IMR-90 (cell line): ENCODE measurements around the gene TIMM44. TPM values are rescaled to one million over a fixed set of nuclear protein-coding genes. Genes with fewer than 3 reads are reported as not detected.

Experiments
- ATAC-seq: fragments of 200-7000 bp; cut with Tn5 transposase; 2 replicates; pipeline ENCODE4 v1.9.1; 2020; ENCODE audit warnings: low read depth, mild to moderate bottlenecking, moderate library complexity
- BruUV-seq: library from RNA; stranded (reverse); fragments of 400-500 nt; replicated peaks from 2 replicates; lab custom pipeline; 2021; lab: Mats Ljungman, UMichigan
- CTCF ChIA-PET: fragments of 300-600 bp; formaldehyde crosslinking; extraction: SDS; loops from one replicate; lab custom pipeline; 2021; ENCODE audit warnings: antibody characterized with exemption; lab: Yijun Ruan, JAX
- POLR2A ChIA-PET: fragments of 300-600 bp; sonication (Branson Sonifier 250); formaldehyde crosslinking; loops from one replicate; lab custom pipeline; 2022; ENCODE audit warnings: antibody characterized with exemption; ENCODE audit not compliant: unreplicated experiment; lab: Charles Lee
- DNase-seq: peaks from one replicate; pipeline ENCODE4 v3.0.0; 2013
- H2AFZ ChIP-seq: replicated peaks from 2 replicates; pipeline ENCODE3; 2013; ENCODE audit warnings: low read length, mild to moderate bottlenecking; ENCODE audit not compliant: poor library complexity
- H2AK5ac ChIP-seq: 2 replicates; pipeline ENCODE4 v1.6.1; 2013; ENCODE audit warnings: low read depth, low read length, inconsistent platforms
- H2AK9ac ChIP-seq: replicated peaks from 2 replicates; pipeline ENCODE3; 2013; ENCODE audit warnings: mild to moderate bottlenecking, low read depth, low read length, moderate library complexity; ENCODE audit not compliant: poor library complexity
- H2BK120ac ChIP-seq: 2 replicates; pipeline ENCODE4 v1.6.1; 2013; ENCODE audit warnings: low read depth, low read length, inconsistent platforms
- H2BK15ac ChIP-seq: 3 replicates; pipeline ENCODE4 v1.6.1; 2013; ENCODE audit warnings: low read depth, low read length, inconsistent platforms
- H2BK20ac ChIP-seq: 2 replicates; pipeline ENCODE4 v1.6.1; 2013; ENCODE audit warnings: low read depth, mild to moderate bottlenecking, inconsistent platforms, low read length, moderate library complexity
- H2BK5ac ChIP-seq: 2 replicates; pipeline ENCODE4 v1.6.1; 2013; ENCODE audit warnings: mild to moderate bottlenecking, low read depth, low read length, inconsistent platforms; ENCODE audit not compliant: poor library complexity, severe bottlenecking
- H3K14ac ChIP-seq: replicated peaks from 2 replicates; pipeline ENCODE4 v1.6.1; 2013; ENCODE audit warnings: low read depth, low read length, inconsistent platforms
- H3K18ac ChIP-seq: 2 replicates; pipeline ENCODE4 v1.6.1; 2013; ENCODE audit warnings: low read depth, low read length, control low read depth
- H3K23ac ChIP-seq: 2 replicates; pipeline ENCODE4 v1.6.1; 2013; ENCODE audit warnings: low read depth, low read length, inconsistent platforms
- H3K27ac ChIP-seq: 2 replicates; pipeline ENCODE4 v1.5.1; 2013; ENCODE audit warnings: mild to moderate bottlenecking, control low read depth, low read length; ENCODE audit not compliant: insufficient read depth
- H3K27me3 ChIP-seq: 2 replicates; pipeline ENCODE4 v1.6.1; 2013; ENCODE audit warnings: low read length; ENCODE audit not compliant: control insufficient read depth, insufficient read depth
- H3K36me3 ChIP-seq: 2 replicates; pipeline ENCODE4 v1.6.1; 2013; ENCODE audit warnings: low read length, mixed read lengths; ENCODE audit not compliant: control insufficient read depth, insufficient read depth
- H3K4ac ChIP-seq: 2 replicates; pipeline ENCODE4 v1.6.1; 2013; ENCODE audit warnings: low read depth, low read length, inconsistent platforms
- H3K4me1 ChIP-seq: 2 replicates; pipeline ENCODE4 v1.6.1; 2013; ENCODE audit warnings: low read length, mixed read lengths; ENCODE audit not compliant: control insufficient read depth, insufficient read depth
- H3K4me2 ChIP-seq: 2 replicates; pipeline ENCODE4 v1.6.1; 2013; ENCODE audit warnings: low read depth, mild to moderate bottlenecking, control low read depth, low read length, moderate library complexity
- H3K4me3 ChIP-seq: 2 replicates; pipeline ENCODE4 v1.5.1; 2013; ENCODE audit warnings: low read depth, mild to moderate bottlenecking, control low read depth, low read length, moderate library complexity; ENCODE audit not compliant: insufficient read depth
- H3K56ac ChIP-seq: 2 replicates; pipeline ENCODE4 v1.6.1; 2013; ENCODE audit warnings: low read length, inconsistent platforms; ENCODE audit not compliant: insufficient read depth; ENCODE audit errors: extremely low read depth
- H3K79me1 ChIP-seq, 2 experiments: 2 replicates each; pipeline ENCODE4 v1.6.1; 2013; ENCODE audit warnings: low read length in 2 of 2, inconsistent platforms in 1 of 2, low read depth in 1 of 2
- H3K9ac ChIP-seq: 2 replicates; pipeline ENCODE4 v1.6.1; 2013; ENCODE audit warnings: low read depth, low read length, control low read depth
- H3K9me1 ChIP-seq: 2 replicates; pipeline ENCODE4 v1.6.1; 2013; ENCODE audit warnings: low read length, inconsistent platforms; ENCODE audit not compliant: insufficient read depth
- H3K9me3 ChIP-seq: 2 replicates; pipeline ENCODE4 v1.6.1; 2013; ENCODE audit warnings: low read length; ENCODE audit not compliant: control insufficient read depth, insufficient read depth
- H4K20me1 ChIP-seq: 2 replicates; pipeline ENCODE4 v1.6.1; 2013; ENCODE audit warnings: low read length, inconsistent platforms; ENCODE audit not compliant: insufficient read depth
- H4K5ac ChIP-seq: 2 replicates; pipeline ENCODE4 v1.6.1; 2013; ENCODE audit warnings: mild to moderate bottlenecking, low read depth, low read length, control low read depth
- H4K8ac ChIP-seq, 2 experiments: 2 replicates each; pipeline ENCODE4 v1.6.1; 2013; ENCODE audit warnings: low read depth in 2 of 2, low read length in 2 of 2, control low read depth in 1 of 2, inconsistent platforms in 1 of 2
- H4K91ac ChIP-seq: 2 replicates; pipeline ENCODE4 v1.6.1; 2013; ENCODE audit warnings: low read depth, low read length, inconsistent platforms; ENCODE audit not compliant: insufficient read depth
- BHLHE40 ChIP-seq: fragments of 150-350 bp; IDR thresholded peaks from 2 replicates; pipeline ENCODE4 v1.6.1; 2016; ENCODE audit warnings: mild to moderate bottlenecking, low read depth, low read length
- CHD1 ChIP-seq: IDR thresholded peaks from 2 replicates; pipeline ENCODE4 v1.6.1; 2012; ENCODE audit warnings: low read depth, low read length, improper control_type of control experiment
- FOS ChIP-seq: fragments of 150-350 bp; IDR thresholded peaks from 2 replicates; pipeline ENCODE4 v1.6.1; 2016; ENCODE audit warnings: low read depth, low read length
- MXI1 ChIP-seq: IDR thresholded peaks from 2 replicates; pipeline ENCODE4 v1.6.1; 2012; ENCODE audit warnings: low read depth, mild to moderate bottlenecking, low read length, moderate library complexity, borderline replicate concordance
- POLR2A ChIP-seq: IDR thresholded peaks from 2 replicates; pipeline ENCODE4 v1.6.1; 2012; ENCODE audit warnings: mild to moderate bottlenecking, low read depth, low read length
- WGBS, 2 experiments: methylation state at CpG; one replicate each; pipeline versions ENCODE4 v1.1.5 to v1.1.7; 2013; ENCODE audit warnings: missing lambda C conversion rate in 2 of 2; ENCODE audit not compliant: insufficient read length in 1 of 2; ENCODE audit errors: extremely low coverage in 2 of 2; 5-methylcytosine and 5-hydroxymethylcytosine counted together
- dilution Hi-C: fragments of 300-500 bp; cut with HindIII; formaldehyde crosslinking; loops from one replicate; pipeline ENCODE4 v1.14.3; 2018; ENCODE audit warnings: low sequenced_read_pairs; ENCODE audit not compliant: unreplicated experiment
- in situ Hi-C: fragments of 300-500 bp; cut with MboI; formaldehyde crosslinking; loops from 3 replicates; pipeline ENCODE4 v1.14.3; 2019; ENCODE audit warnings: low sequenced_read_pairs, inconsistent platforms, mixed read lengths
- intact Hi-C: fragments of 100-400 bp; cut with micrococcal nuclease; formaldehyde crosslinking; loops from 2 replicates; pipeline ENCODE4 v1.10.0; 2022
- polyA plus RNA-seq, 3 experiments: library from polyadenylated mRNA; depleted of rRNA; stranded (reverse); fragments of >200 nt; gene quantifications; 2 replicates each; pipeline ENCODE4 v1.2.3, GENCODE V29; 2012; ENCODE audit warnings: low replicate concordance in 1 of 3
- total RNA-seq: library from RNA; depleted of rRNA; stranded (reverse); fragments of >200 nt; gene quantifications from 2 replicates; pipeline ENCODE4 v1.2.3, GENCODE V29; 2012
- TF ChIP-seq, protein P1 (sequence below): fragments of 150-350 bp; IDR thresholded peaks from 2 replicates; pipeline ENCODE4 v1.6.1; 2017; ENCODE audit warnings: mild to moderate bottlenecking, antibody characterized with exemption, low read length, low read depth

Gene TIMM44
- total and polyA plus RNA-seq, 2 of the 4 experiments (the other 2 are of a cell fraction), result 37.6 to 52.3 TPM

DNA sequence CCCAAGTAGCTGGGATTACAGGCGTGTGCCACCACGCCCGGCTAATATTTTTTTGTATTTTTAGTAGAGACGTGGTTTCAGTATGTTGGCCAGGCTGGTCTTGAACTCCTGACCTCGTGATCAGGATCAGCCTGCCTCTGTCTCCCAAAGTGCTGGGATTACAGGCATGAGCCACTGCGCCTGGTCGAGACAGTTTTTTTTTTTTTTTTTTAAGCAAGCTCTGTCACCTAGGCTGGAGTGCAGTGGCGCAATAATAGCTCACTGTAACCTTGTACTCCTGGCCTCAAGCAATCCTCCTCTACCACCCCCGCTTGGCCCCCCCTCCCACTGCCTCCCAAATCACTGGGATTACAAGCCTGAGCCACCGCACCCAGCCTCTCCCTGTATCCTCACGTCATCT, 46.2 kb downstream of the TIMM44 start:
- ChIA-PET CTCF (interaction anchor here (0.6 kb wide), 1 partner anchor 12 kb away, joined by 3 read pairs; no protein-coding TSS in a partner anchor), POLR2A (no interaction called here)

More for the DNA sequence above, 46.2 kb downstream of the TIMM44 start:
- Histone ChIP-seq H4K8ac (no peak overlapping the region), H4K20me1 (no peaks in the 10 kb centered on the region), H3K9me3 (no peaks in the 10 kb centered on the region), H3K27me3 (no peaks in the 10 kb centered on the region), H3K4me3 (no peak overlapping the region), H3K14ac (no peak overlapping the region), H3K4ac (no peak overlapping the region), H2AFZ (no peak overlapping the region), H3K9me1 (0 out of 2 replicates have a peak, but pooled peaks cover 5% of the 10 kb centered on the region), H3K79me1 (peaks cover 0 to 20% of the 10 kb centered on the region in 2 experiments; a peak in 2 of 4 replicates), H4K91ac (no peak overlapping the region), H3K36me3 (peaks cover 16% of the 10 kb centered on the region), H3K56ac (no peak overlapping the region), H4K5ac (no peak overlapping the region), H2AK9ac (no peak overlapping the region), H3K23ac (no peak overlapping the region), H2BK20ac (no peak overlapping the region), H3K27ac (no peak overlapping the region), H3K4me1 (0 out of 2 replicates have a peak, but pooled peaks cover 2% of the 10 kb centered on the region), H3K9ac (no peak overlapping the region), H3K4me2 (no peak overlapping the region), H2BK15ac (no peak overlapping the region), H2BK5ac (no peak overlapping the region), H2BK120ac (no peak overlapping the region), H2AK5ac (no peak overlapping the region), H3K18ac (no peak overlapping the region)
- TF ChIP-seq, protein P1, sequence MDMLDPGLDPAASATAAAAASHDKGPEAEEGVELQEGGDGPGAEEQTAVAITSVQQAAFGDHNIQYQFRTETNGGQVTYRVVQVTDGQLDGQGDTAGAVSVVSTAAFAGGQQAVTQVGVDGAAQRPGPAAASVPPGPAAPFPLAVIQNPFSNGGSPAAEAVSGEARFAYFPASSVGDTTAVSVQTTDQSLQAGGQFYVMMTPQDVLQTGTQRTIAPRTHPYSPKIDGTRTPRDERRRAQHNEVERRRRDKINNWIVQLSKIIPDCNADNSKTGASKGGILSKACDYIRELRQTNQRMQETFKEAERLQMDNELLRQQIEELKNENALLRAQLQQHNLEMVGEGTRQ, result no peak
- no peak for TF ChIP-seq BHLHE40
- TF ChIP-seq CHD1, result no peak
- TF ChIP-seq MXI1, result no peak
- no peak for TF ChIP-seq FOS
- no peak for TF ChIP-seq POLR2A
- in situ Hi-C loops, result no loop called here
- no peak for DNase-seq
- no peak for ATAC-seq
- BruUV-seq, result no TSS peak
- WGBS, 2 experiments, result 74% methylated on average over 5 of the region's 11 CpGs; no CpG with 5 or more reads in 1 of the 2 experiments
- dilution Hi-C loops, result no loop called here
- intact Hi-C loops, result no loop called here
